Stimulated activated CD4-positive, alpha-beta T cell treated with anti-CD3 and anti-CD28 coated beads, Interleukin-2, amount 100 ng/mL, for 4 hours (primary cell): ENCODE results near the gene PDE1C.

Source experiments
- DNase-seq: peaks from one replicate; pipeline ENCODE4 v3.0.0-alpha.2; 2020; ENCODE audit warnings: low read depth

PDE1C gene

GRCh38 chr7:32074787-32075585 lies 4.8 kb upstream of the PDE1C start:
- DNase-seq = no peak

GRCh38 chr7:32073533-32073932 lies 3.3 kb upstream of the PDE1C start:
- DNase-seq = no peak

- no peak for DNase-seq
These were observed 2.2 kb upstream of the PDE1C start for GRCh38 chr7:32072397-32072796.

- no peak for DNase-seq
These were observed 1.4 kb upstream of the PDE1C start for GRCh38 chr7:32071466-32072091.

GRCh38 chr7:32070051-32070405 lies 179 bp downstream of the PDE1C start:
- no peak for DNase-seq

DNA sequence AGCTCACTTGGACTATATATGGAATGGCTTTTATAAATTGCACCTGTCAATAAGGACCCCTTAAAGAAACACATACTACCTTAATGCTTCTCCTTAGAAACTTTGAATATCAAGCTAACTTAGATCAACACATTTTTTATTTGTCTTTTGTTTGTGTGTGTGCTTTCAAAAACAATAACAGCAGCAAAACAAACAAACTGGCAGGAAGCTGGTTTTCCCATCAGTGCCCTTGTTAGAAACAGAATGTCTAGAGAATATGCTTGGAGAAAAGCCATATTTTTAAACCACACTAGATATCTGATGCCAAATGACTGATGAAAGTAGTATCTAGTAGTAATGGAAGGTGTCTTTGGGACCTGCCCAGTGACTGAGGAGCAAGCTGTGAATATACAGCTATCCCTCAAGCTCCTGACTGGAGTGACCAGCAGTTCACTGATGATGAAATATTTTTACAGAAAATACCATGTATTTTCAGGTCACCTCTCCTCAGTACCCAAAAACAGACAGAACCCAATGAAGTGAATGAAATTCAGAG lies 1.0 kb downstream of the PDE1C start:
- DNase-seq = no peak

- no peak for DNase-seq
These were observed 1.7 kb downstream of the PDE1C start for GRCh38 chr7:32068411-32069101.

DNA sequence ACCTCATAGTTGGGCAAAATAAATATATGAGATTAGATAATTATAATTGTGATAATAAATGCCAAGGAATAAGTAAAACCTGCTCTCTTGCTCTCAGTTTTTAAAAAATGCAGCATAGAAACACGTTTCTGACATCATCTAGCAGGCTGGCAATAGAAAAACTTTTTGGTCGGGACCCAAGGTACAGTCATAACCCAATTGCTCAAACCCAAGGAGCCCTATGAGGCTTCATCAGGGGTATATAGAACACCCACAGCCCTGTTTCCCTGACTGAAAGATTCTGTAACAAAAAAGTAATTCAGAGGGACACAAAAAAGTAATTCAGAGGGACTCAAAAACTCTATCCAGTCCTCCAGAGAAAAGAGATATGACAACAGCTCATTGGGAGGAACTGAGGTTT lies 3.8 kb downstream of the PDE1C start:
- DNase-seq = no peak

DNA sequence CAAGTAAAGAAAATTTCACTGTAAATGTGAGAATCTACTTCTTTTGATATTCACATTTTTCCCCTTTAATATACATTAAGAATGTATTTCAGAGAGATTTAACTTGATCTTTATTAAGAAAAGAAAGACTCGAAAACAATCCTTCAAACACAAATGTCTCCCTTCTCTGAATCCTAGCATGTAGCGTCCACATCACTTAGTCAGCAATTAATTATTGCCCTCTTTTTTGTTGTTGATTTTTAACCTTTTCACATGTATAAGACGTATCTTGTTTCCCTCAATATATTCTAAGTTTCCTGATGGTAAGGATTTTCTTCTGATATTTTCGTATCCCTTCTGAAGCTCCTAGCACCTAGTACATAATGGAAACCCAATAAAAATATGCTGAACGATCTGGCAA lies 6.6 kb downstream of the PDE1C start:
- DNase-seq = no peak

- DNase-seq = no peak
These were observed 8.1 kb downstream of the PDE1C start for GRCh38 chr7:32062150-32062549.

GRCh38 chr7:32061346-32061745 lies 8.9 kb downstream of the PDE1C start:
- DNase-seq = no peak

DNA sequence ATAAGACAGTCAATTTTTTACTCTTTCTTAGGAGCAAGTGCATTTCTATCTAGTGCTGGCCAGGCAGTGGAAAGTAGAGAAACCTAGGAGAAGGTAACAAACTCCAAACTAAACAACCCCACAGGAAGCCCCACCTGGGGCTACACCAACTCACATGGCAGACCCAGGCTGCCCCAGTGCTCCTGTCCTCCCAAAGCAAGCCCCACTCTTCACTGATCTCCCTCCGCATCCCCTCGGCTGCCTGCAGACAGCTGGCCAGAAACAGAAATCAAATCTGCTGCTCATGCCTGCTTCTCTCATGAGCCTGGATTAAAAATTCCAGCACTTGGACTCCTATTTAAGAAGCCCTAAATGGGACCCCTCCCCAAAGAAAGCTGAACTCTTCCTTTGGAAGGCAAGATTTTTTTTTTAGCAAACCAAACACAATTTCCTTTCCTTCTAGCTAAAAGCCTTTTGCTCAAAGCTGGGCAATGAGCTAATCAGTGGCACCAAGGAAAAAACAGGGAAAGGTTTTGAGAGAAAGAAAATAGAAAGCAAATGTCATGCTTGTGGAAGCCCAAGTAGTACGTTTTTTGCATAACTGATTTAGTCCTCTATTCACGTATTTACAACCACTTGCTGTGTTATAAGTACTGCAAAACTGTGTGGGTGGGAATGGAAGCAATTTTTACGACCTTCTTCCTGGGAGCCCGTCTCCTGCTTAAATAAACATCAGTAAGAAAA lies 10.8 kb downstream of the PDE1C start:
- no peak for DNase-seq

GRCh38 chr7:32058002-32058401 lies 12.2 kb downstream of the PDE1C start:
- no peak for DNase-seq

- no peak for DNase-seq
These were observed 13.4 kb downstream of the PDE1C start for GRCh38 chr7:32056767-32057166.

- DNase-seq = no peak
These were observed 17.0 kb downstream of the PDE1C start for GRCh38 chr7:32053204-32053603.

DNA sequence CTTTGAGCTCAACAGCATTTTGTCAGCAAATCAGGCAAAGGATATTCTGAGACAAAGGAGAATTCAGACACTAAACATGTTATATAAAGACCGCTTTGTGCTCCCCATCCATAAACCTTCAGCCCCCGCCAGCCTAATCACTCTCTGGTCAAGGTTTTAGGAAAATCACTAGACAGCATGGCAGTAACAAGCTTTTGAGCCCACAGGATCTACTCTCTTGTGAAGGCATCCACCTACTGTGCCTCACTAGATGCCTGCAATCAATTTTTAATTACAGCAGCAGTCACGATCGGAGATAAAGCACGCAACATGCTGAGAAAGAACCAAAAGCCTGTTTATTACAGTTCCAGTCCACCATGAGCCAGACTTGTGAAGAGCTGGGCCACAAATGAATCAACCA lies 19.1 kb downstream of the PDE1C start:
- DNase-seq = no peak

DNA sequence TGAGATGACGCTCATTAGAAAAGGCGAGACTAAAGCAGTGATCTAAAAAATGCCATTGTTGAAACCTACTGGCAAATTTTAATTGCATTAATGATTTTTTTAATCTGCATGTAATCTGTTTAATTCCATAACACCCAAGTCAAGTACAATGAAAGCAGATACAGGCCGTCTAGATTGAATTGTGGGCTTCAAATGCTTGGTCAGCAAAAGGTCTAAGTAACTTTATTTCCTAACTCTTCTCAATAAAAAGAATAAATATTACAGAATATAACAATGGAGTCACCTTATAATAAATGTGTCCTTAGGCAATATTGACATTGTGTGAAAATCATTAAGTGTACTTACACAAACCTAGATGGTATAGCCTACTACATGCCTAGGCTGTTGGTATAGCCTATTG lies 20.6 kb downstream of the PDE1C start:
- DNase-seq = no peak

- no peak for DNase-seq
These were observed 21.2 kb downstream of the PDE1C start for GRCh38 chr7:32048970-32049491.

GRCh38 chr7:32047801-32048200 lies 22.4 kb downstream of the PDE1C start:
- DNase-seq = no peak

GRCh38 chr7:32047075-32047474 lies 23.1 kb downstream of the PDE1C start:
- no peak for DNase-seq

DNA sequence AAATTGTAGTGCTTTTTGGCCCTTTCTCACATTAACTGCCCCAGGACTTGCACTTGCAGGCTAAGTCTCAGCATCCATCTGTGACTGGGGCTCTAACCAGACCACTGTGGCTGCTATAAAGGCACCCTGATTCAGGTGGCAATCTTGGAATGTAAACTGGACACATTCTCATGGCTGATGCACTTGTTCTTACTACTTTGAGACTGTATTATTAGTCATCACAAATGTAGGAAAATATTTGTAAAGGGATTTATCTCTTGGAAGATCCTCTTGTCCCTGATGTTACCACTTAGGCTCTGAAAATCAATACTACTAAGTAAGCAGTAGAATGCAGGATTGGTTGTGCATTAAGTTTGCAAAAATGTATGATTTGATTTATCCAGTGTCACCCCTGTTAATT lies 25.0 kb downstream of the PDE1C start:
- DNase-seq = no peak

DNA sequence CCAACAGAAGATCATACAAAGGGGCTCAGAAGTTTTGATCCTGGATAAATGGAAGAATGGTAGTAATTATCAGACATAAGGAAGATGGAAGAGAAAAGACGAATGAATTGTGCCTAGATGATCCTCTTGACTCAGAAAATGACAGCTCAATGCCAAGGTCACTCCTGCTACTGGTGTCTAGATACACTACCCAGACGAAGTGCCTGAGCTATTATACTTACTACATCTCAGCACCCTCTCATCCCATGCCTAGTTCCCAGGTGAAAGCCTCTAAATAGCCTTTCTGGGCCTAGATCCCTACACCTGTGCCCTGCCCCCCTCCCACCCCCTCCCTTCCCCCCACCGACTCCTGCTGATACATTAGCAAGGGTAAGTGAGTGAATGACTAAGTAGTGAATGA lies 25.5 kb downstream of the PDE1C start:
- no peak for DNase-seq
